OCI-LY7 (cell line): ENCODE measurements around the gene ARL8B. TPM values are rescaled to one million over a fixed set of nuclear protein-coding genes. Genes with fewer than 3 reads are reported as not detected.

Source experiments
- BruUV-seq: library from RNA; stranded (reverse); fragments of 400-500 nt; replicated peaks from 2 replicates; lab custom pipeline; 2021; lab: Mats Ljungman, UMichigan
- CTCF ChIA-PET: fragments of 300-600 bp; sonication (Branson Sonifier 250); formaldehyde crosslinking; loops from one replicate; lab custom pipeline; 2022; ENCODE audit warnings: antibody characterized with exemption; ENCODE audit not compliant: unreplicated experiment; lab: Charles Lee
- POLR2A ChIA-PET: fragments of 300-600 bp; sonication (Branson Sonifier 250); formaldehyde crosslinking; loops from one replicate; lab custom pipeline; 2022; ENCODE audit warnings: antibody characterized with exemption; lab: Charles Lee
- DNase-seq: peaks from one replicate; pipeline ENCODE4 v3.0.0-alpha.2; 2015; ENCODE audit warnings: low spot score
- H2AFZ ChIP-seq: fragments of 200-600 bp; sonication (generic), shearing (Covaris generic); 2 replicates; pipeline ENCODE4 v1.6.1; 2014; ENCODE audit warnings: mild to moderate bottlenecking, antibody characterized with exemption, low read length, moderate library complexity
- H3K27ac ChIP-seq: fragments of 200-600 bp; sonication (generic); 2 replicates; pipeline ENCODE4 v1.5.1; 2014; ENCODE audit warnings: mixed run types, low read depth, mild to moderate bottlenecking, moderate library complexity, low read length, inconsistent platforms; ENCODE audit not compliant: poor library complexity, severe bottlenecking
- H3K36me3 ChIP-seq: fragments of 200-600 bp; sonication (generic); 2 replicates; pipeline ENCODE4 v1.6.1; 2014; ENCODE audit warnings: mild to moderate bottlenecking, antibody characterized with exemption, low read length, moderate library complexity, mixed read lengths; ENCODE audit not compliant: insufficient read depth
- H3K4me1 ChIP-seq: fragments of 200-600 bp; sonication (generic); 2 replicates; pipeline ENCODE4 v1.5.1; 2014; ENCODE audit warnings: mild to moderate bottlenecking, low read length; ENCODE audit not compliant: insufficient read depth, poor library complexity, severe bottlenecking
- H3K4me2 ChIP-seq: fragments of 200-600 bp; sonication (generic); 2 replicates; pipeline ENCODE4 v1.6.1; 2014; ENCODE audit warnings: mild to moderate bottlenecking, low read length
- H3K4me3 ChIP-seq: fragments of 200-600 bp; sonication (generic); 2 replicates; pipeline ENCODE4 v1.5.1; 2014; ENCODE audit warnings: mild to moderate bottlenecking, low read depth, low read length; ENCODE audit not compliant: poor library complexity, severe bottlenecking
- H3K79me2 ChIP-seq: fragments of 200-600 bp; sonication (generic); 2 replicates; pipeline ENCODE4 v1.6.1; 2016; ENCODE audit warnings: low read depth, mild to moderate bottlenecking, low read length, moderate library complexity, mixed read lengths; ENCODE audit not compliant: insufficient read depth
- H3K9me2 ChIP-seq: fragments of 200-600 bp; sonication (generic); 2 replicates; pipeline ENCODE4 v1.6.1; 2016; ENCODE audit warnings: mild to moderate bottlenecking, low read length, mixed read lengths; ENCODE audit not compliant: insufficient read depth
- H3K9me3 ChIP-seq: fragments of 200-600 bp; sonication (generic); 2 replicates; pipeline ENCODE4 v1.6.1; 2014; ENCODE audit warnings: mild to moderate bottlenecking, mixed run types, low read length, mixed read lengths
- H4K20me1 ChIP-seq: fragments of 200-600 bp; sonication (generic); 2 replicates; pipeline ENCODE4 v1.6.1; 2014; ENCODE audit warnings: mild to moderate bottlenecking, antibody characterized with exemption, low read length, moderate library complexity, mixed read lengths; ENCODE audit not compliant: insufficient read depth
- CTCF ChIP-seq: fragments of 200-600 bp; sonication (generic); conservative IDR thresholded peaks from 2 replicates; pipeline ENCODE4 v1.5.1; 2014; ENCODE audit warnings: mild to moderate bottlenecking, antibody characterized with exemption, low read length, moderate library complexity, mixed read lengths
- EZH2phosphoT487 ChIP-seq: fragments of 200-600 bp; sonication (generic); IDR thresholded peaks from 2 replicates; pipeline ENCODE4 v1.6.1; 2018; ENCODE audit warnings: low read depth, borderline replicate concordance, mild to moderate bottlenecking, mixed run types, antibody characterized with exemption, low read length, moderate library complexity, mixed read lengths
- intact Hi-C: fragments of 100-400 bp; cut with micrococcal nuclease; formaldehyde crosslinking; loops from one replicate; pipeline ENCODE4 v1.10.0; 2022; ENCODE audit not compliant: unreplicated experiment
- total RNA-seq, 2 experiments: library from RNA; depleted of rRNA in 1 of 2; stranded (reverse); fragments of >200 nt in 1 of 2; shearing (Covaris generic) in 1 of 2; gene quantifications; 2 replicates each; pipeline ENCODE4 v1.2.3, GENCODE V29; 2014 to 2022

The ARL8B gene
- total RNA-seq, 2 experiments from 2014 or later: 27.1 to 60.4 TPM

GRCh38 chr3:5212628-5213573, 90.8 kb downstream of the ARL8B start:
- Histone ChIP-seq H4K20me1 (peaks cover 11% of the 10 kb centered on the region; the same call in 1 of the 2 replicates), H3K4me3 (no peak overlapping the region), H3K79me2 (peaks cover 12% of the 10 kb centered on the region; the same call in 1 of the 2 replicates), H3K4me1 (peaks cover 18% of the 10 kb centered on the region), H3K4me2 (no peak overlapping the region), H2AFZ (no peak overlapping the region), H3K36me3 (peaks cover 100% of the 10 kb centered on the region), H3K9me2 (no peaks in the 10 kb centered on the region), H3K9me3 (no peaks in the 10 kb centered on the region), H3K27ac (peak overlapping the region; percentile 22)
- intact Hi-C loops: no loop called here
- TF ChIP-seq CTCF (no peak), EZH2phosphoT487 (no peak)
- no TSS peak for BruUV-seq
- DNase-seq: no peak
- ChIA-PET POLR2A (interaction anchor here (0.6 to 1.5 kb wide), 4 partner anchors 17 to 262 kb away, joined by 3 to 4 read pairs (median 4); no protein-coding TSS in a partner anchor), CTCF (no interaction called here)

DNA sequence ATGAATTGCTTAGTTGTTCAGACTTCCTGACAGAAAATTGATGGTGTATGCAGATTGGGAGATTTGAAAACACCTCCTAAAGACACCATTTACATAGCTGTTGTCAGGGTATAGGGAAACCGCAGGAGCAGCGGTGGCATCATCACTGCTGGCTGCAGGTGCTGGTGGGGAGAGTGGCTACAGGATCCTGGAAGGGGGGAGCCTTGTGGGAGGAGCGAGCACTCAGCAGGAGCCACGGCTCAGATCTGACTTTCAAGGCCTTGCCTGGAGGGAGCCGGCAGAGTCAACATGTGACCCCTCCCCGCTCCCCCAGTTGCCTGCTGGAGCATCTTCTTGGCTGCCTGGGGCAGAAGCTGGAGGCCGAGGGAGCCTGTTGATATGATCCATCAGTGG, 91.5 kb downstream of the ARL8B start:
- Histone ChIP-seq H4K20me1 (peaks cover 11% of the 10 kb centered on the region; the same call in 1 of the 2 replicates), H3K79me2 (peaks cover 7% of the 10 kb centered on the region; the same call in 1 of the 2 replicates), H3K4me3 (no peak overlapping the region), H3K27ac (peak overlapping the region; percentile 22), H3K36me3 (peaks cover 100% of the 10 kb centered on the region), H2AFZ (no peak overlapping the region), H3K4me2 (no peak overlapping the region), H3K4me1 (peaks cover 18% of the 10 kb centered on the region), H3K9me3 (no peaks in the 10 kb centered on the region), H3K9me2 (no peaks in the 10 kb centered on the region)
- intact Hi-C loops: no loop called here
- TF ChIP-seq EZH2phosphoT487 (no peak), CTCF (no peak)
- no peak for DNase-seq
- POLR2A ChIA-PET: interaction anchor here (0.7 kb wide), 1 partner anchor 262 kb away, joined by 3 read pairs; no protein-coding TSS in a partner anchor
- CTCF ChIA-PET: no interaction called here
- BruUV-seq: no TSS peak
